PC-9 (cell line): ENCODE measurements around the gene EEF2K.

ENCODE experiments used
- CTCF ChIP-seq: fragments of 200-600 bp; sonication (generic); conservative IDR thresholded peaks from 2 replicates; pipeline ENCODE4 v1.6.1; 2017; ENCODE audit warnings: mixed run types, antibody characterized with exemption, mild to moderate bottlenecking, moderate library complexity
- EZH2 ChIP-seq: fragments of 200-600 bp; sonication (generic); IDR thresholded peaks from 2 replicates; pipeline ENCODE4 v1.8.0; 2017; ENCODE audit warnings: antibody characterized with exemption, low read depth

DNA sequence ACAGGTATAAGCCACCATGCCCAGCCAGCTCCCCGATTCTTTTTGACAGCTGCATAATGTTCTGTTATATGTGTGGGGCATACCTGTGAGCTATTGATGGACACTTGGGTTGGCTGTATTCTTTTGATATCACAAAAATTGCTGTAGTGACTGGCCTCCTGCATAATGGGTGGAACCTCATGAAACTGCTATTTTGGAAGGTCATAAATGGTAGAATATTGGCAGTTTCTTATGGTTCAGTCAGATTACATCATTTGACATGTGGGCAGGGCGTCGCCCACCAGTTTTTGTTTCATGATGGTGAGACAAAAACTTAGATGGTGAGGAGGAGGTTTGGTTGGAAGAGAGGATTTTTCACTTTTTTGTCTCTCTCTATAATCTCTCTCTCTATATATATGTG lies 64.4 kb downstream of the EEF2K start:
- no peak for TF ChIP-seq CTCF
- no peak for TF ChIP-seq EZH2
